Gastroesophageal sphincter (tissue), 4 donors: Measurements from ENCODE around the gene CACNA1D. TPM values are rescaled to one million over a fixed set of nuclear protein-coding genes. Genes with fewer than 3 reads are reported as not detected.

ENCODE experiments used
- ATAC-seq: fragments of 150-250 bp; one replicate; pipeline ENCODE4 v1.9.1; 2016; ENCODE audit warnings: mild to moderate bottlenecking, moderate library complexity
- H3K27ac ChIP-seq, 4 donors: fragments of 200-600 bp; sonication (generic) in 3 of 4; 1 replicate in 3 of 4; 2 replicates in 1 of 4; pipeline ENCODE4 v1.5.1; 2016 to 2019
- H3K27me3 ChIP-seq: fragments of 200-600 bp; sonication (generic); one replicate; pipeline ENCODE4 v1.5.1; 2019
- H3K36me3 ChIP-seq, 2 donors: fragments of 200-600 bp; sonication (generic); one replicate each; pipeline ENCODE4 v1.5.1; 2019; ENCODE audit warnings: control low read depth in 1 of 2
- H3K4me1 ChIP-seq, 3 donors: fragments of 200-600 bp; sonication (generic); 1 replicate in 2 of 3; 2 replicates in 1 of 3; pipeline ENCODE4 v1.5.1; 2016 to 2019; ENCODE audit warnings: control low read depth in 2 of 3
- H3K4me3 ChIP-seq, 2 donors: fragments of 200-600 bp; sonication (generic); one replicate each; pipeline ENCODE4 v1.5.1; 2019; ENCODE audit warnings: mild to moderate bottlenecking in 1 of 2, moderate library complexity in 1 of 2
- H3K9me3 ChIP-seq, 3 donors: fragments of 200-600 bp; sonication (generic); one replicate each; pipeline ENCODE4 v1.5.1; 2017 to 2019; ENCODE audit warnings: control low read depth in 2 of 3
- CTCF ChIP-seq, 4 experiments: fragments of 200-600 bp in 2 of 4; fragments of 450-650 bp in 2 of 4; sonication (generic) in 1 of 4; IDR thresholded peaks; one replicate each; pipeline ENCODE4 v1.5.1; 2017 to 2019; ENCODE audit warnings: antibody characterized with exemption in 4 of 4, mild to moderate bottlenecking in 2 of 4, moderate library complexity in 2 of 4
- EP300 ChIP-seq: sonication (generic); formaldehyde crosslinking; IDR thresholded peaks from one replicate; pipeline ENCODE4 v1.6.1; 2017; ENCODE audit warnings: antibody characterized with exemption, mild to moderate bottlenecking
- POLR2A ChIP-seq, 2 donors: fragments of 450-650 bp; IDR thresholded peaks; one replicate each; pipeline ENCODE4 v1.6.1; 2017; ENCODE audit warnings: antibody characterized with exemption in 2 of 2, mild to moderate bottlenecking in 2 of 2, moderate library complexity in 1 of 2
- POLR2AphosphoS5 ChIP-seq: sonication (generic); formaldehyde crosslinking; IDR thresholded peaks from one replicate; pipeline ENCODE4 v1.6.1; 2017; ENCODE audit warnings: antibody characterized with exemption
- WGBS, 2 donors: methylation state at CpG; one replicate each; pipeline ENCODE4 v1.1.5; 2018; ENCODE audit warnings: low coverage in 1 of 2; 5-methylcytosine and 5-hydroxymethylcytosine counted together
- total RNA-seq, 4 donors: library from RNA; depleted of rRNA; stranded (reverse); fragments of >200 nt; gene quantifications; one replicate each; pipeline ENCODE4 v1.1.0, GENCODE V29; 2016

Gene CACNA1D
- total RNA-seq, 4 donors from 2014 or later: 0.52 to 5.7 (median 3.6) TPM

GRCh38 chr3:53506110-53506762 lies 11.8 kb downstream of the CACNA1D start:
- Histone ChIP-seq H3K4me3 (no peak overlapping the region), H3K4me1 (no peaks in the 10 kb centered on the region), H3K27ac (no peak overlapping the region), H3K27me3 (no peaks in the 10 kb centered on the region), H3K9me3 (no peaks in the 10 kb centered on the region), H3K36me3 (no peaks in the 10 kb centered on the region)
- WGBS, 2 donors: 86 to 89% methylated on average over 2 to 3 of the region's 4 CpGs
- no peak for TF ChIP-seq EP300
- TF ChIP-seq POLR2A (IDR thresholded peaks at IDR 0.05): no peak
- TF ChIP-seq CTCF (IDR thresholded peaks at IDR 0.05): no peak
- no peak for TF ChIP-seq POLR2AphosphoS5
- ATAC-seq: no peak

- ATAC-seq: no peak
- Histone ChIP-seq H3K36me3 (no peaks in the 10 kb centered on the region), H3K27me3 (no peaks in the 10 kb centered on the region), H3K4me3 (no peak overlapping the region), H3K27ac (no peak overlapping the region), H3K4me1 (no peaks in the 10 kb centered on the region), H3K9me3 (no peaks in the 10 kb centered on the region)
- TF ChIP-seq CTCF (IDR thresholded peaks at IDR 0.05) (no peak), POLR2AphosphoS5 (no peak), POLR2A (IDR thresholded peaks at IDR 0.05) (no peak), EP300 (no peak)
Measured at GRCh38 chr3:53506763-53507145, 12.3 kb downstream of the CACNA1D start.

GRCh38 chr3:53509494-53509893 lies 15.1 kb downstream of the CACNA1D start:
- TF ChIP-seq POLR2AphosphoS5 (no peak), EP300 (no peak), POLR2A (IDR thresholded peaks at IDR 0.05) (no peak), CTCF (IDR thresholded peaks at IDR 0.05) (no peak)
- no peaks in the 10 kb centered on the region for H3K27me3 ChIP-seq
- WGBS, 2 donors: 69 to 76% methylated on average over 2 to 3 of the region's 9 CpGs
- no peak for ATAC-seq
- no peak overlapping the region for H3K27ac ChIP-seq
- H3K36me3 ChIP-seq: no peaks in the 10 kb centered on the region
- no peak overlapping the region for H3K4me3 ChIP-seq
- no peaks in the 10 kb centered on the region for H3K4me1 ChIP-seq
- no peaks in the 10 kb centered on the region for H3K9me3 ChIP-seq

GRCh38 chr3:53510508-53510907 lies 16.1 kb downstream of the CACNA1D start:
- no peak for ATAC-seq
- Histone ChIP-seq H3K36me3 (no peaks in the 10 kb centered on the region), H3K4me3 (no peak overlapping the region), H3K4me1 (no peaks in the 10 kb centered on the region), H3K27me3 (no peaks in the 10 kb centered on the region), H3K27ac (no peak overlapping the region), H3K9me3 (no peaks in the 10 kb centered on the region)
- 30 to 32% methylated on average over 3 of the region's 3 CpGs for WGBS, 2 donors
- TF ChIP-seq EP300 (no peak), CTCF (IDR thresholded peaks at IDR 0.05) (no peak), POLR2A (IDR thresholded peaks at IDR 0.05) (no peak), POLR2AphosphoS5 (no peak)

GRCh38 chr3:53511246-53511645 lies 16.8 kb downstream of the CACNA1D start:
- H3K4me3 ChIP-seq: no peak overlapping the region
- WGBS, 2 donors: 74 to 89% methylated on average over 6 to 7 of the region's 13 CpGs
- TF ChIP-seq POLR2A (IDR thresholded peaks at IDR 0.05): no peak

More at GRCh38 chr3:53511246-53511645, 16.8 kb downstream of the CACNA1D start:
- no peak overlapping the region for H3K27ac ChIP-seq
- no peak for ATAC-seq
- H3K4me1 ChIP-seq: no peaks in the 10 kb centered on the region
- H3K36me3 ChIP-seq: no peaks in the 10 kb centered on the region
- H3K27me3 ChIP-seq: no peaks in the 10 kb centered on the region
- H3K9me3 ChIP-seq: no peaks in the 10 kb centered on the region
